Sciatic nerve (tissue), 2 donors: ENCODE results near the gene COL12A1. TPM values are rescaled to one million over a fixed set of nuclear protein-coding genes. Genes with fewer than 3 reads are reported as not detected.
"Not testable (repeated sequence)": the region's sequence is repeated elsewhere in the genome, so short reads cannot be mapped to it uniquely, and the experiment has no call there.

Experiments
- ATAC-seq: fragments of 200-7000 bp; cut with Tn5 transposase; one replicate; pipeline ENCODE4 v1.9.1; 2020; ENCODE audit warnings: mild to moderate bottlenecking, moderate library complexity
- DNase-seq: peaks from one replicate; pipeline ENCODE4 v3.0.0-alpha.2; 2020; ENCODE audit warnings: low spot score
- intact Hi-C: fragments of 100-400 bp; cut with DNase I; formaldehyde crosslinking; loops from one replicate; pipeline ENCODE4 v1.14.2; 2022
- total RNA-seq: library from RNA; stranded (reverse); fragmentation: NEBNext Ultra II Directional; extraction: Animal tissue kit (Norgen Biotek cat#: 25700); gene quantifications from one replicate; pipeline ENCODE4 v1.2.1, GENCODE V29; 2021
- donor health status: DM: no; HTN: no; CAD: no.
- donor health status: DM: no; HTN: no; CAD: no.

COL12A1 gene
- total RNA-seq, 1 donor from 2014 or later = 275 TPM

DNA sequence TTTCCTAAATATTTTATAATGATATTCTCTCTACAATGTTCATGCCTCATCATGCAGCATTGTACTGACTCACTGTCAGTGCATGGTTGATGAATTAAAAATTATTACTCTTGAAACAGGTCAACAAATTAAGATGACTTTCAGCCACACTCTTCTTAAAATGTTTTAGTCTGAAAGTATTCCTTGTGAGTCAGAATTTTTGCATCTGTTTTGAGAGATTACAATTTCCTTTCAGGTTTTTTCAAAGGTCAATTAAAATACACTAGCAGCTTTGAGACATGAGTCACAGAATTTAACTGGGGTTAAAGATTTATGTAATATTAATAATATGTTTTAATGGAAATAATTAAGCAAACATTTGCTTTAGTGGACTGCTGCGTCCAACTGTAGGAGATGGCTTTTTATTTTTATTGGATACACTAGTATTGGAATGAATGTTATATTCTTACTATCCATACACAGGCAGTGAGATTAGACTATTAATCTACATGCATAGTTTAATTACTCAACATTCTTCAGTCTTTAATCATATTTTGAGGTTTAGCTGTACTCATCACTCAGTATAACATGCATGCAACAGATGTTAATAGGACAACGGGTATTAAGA lies 9.7 kb downstream of the COL12A1 start:
- ATAC-seq = no peak
- no peak for DNase-seq
- intact Hi-C loops = no loop called here

DNA sequence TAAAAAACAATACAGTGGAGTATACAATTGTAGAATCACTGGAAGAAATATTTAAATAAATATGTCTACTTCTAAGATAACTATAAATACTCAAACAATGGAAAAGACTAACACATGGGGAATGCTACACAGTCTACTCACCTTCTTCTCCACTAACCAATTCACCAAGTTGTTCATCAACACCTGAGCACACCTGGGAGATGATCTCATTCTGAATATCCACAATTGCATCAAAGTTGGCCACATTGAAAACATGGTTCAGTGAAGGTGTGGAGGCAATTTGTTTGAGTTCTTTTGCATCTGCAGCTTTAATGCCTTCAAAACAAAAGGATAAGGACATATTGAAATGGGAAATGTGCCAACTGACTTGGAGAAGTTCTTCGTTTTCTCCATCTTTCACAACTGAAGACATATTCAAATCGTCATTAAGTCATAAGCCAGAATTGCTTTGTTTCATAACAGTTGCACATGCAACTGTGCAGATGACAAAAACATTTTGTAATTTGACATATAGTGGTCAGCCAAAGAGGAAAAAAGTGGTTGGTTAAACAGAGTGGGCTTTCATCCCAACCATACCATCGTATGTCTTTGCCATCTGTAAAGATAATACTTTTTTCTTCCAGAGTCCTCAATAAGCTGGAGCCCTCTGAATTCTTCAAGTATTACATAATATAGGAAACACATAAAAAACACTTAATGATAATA lies 17.5 kb downstream of the COL12A1 start:
- DNase-seq (no peak), ATAC-seq (no peak)
- intact Hi-C loops = no loop called here

DNA sequence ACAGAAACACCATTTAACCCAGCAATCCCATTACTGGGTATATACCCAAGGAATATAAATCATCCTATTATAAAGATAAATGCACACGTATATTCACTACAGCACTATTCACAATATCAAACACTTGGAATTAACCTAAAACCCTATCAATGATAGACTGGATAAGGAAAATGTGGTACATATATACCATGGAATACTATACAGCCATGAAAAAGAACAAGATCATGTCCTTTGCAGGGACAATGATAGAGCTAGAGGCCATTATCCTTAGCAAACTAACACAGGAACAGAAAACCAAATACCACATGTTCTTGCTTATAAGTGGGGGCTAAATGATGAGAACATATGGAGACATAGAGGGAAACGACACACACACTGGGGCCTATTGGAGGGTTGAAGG lies 19.3 kb downstream of the COL12A1 start:
- intact Hi-C loops, DNase-seq, ATAC-seq: not testable (repeated sequence)

DNA sequence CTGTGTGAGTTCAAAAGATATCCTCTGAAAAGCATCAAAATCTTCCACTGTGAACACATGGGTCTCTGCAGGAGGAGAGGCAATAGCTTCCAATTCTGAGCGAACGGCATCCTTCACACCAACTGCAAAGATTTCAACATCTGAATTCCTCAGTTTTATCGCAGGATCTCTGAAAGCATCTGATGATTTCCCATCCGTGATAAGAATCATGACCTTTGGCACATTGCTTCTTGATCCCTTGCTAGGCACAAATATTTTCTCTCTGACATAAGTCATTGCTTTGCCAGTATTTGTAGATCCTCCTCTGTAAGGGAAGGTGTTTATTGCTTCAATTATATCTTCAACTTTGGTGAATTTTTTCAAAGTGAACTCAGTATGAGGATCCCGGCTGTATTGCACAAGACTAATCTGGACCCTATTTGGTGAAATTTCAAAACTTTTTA lies 22.7 kb downstream of the COL12A1 start:
- DNase-seq (no peak), ATAC-seq (peak; percentile 94)
- intact Hi-C loops = no loop called here

DNA sequence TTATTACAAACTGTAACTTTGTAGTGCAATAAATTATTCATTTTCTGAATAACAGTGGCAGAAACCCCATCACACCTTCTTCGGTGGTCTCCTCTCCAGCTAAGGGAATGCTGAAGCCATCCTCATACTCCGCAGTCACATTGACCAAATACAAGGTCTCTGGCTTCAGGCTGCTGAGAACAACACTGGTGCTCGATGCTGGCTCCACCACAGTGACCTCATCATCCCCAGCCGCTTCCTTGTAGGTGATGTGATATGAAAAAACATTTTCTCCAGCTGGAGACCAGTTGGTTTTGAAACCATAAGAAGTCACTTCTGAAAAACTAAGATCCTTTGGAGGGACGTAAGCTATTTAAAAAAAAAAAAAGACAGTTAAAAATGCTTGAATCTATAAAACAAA lies 25.0 kb downstream of the COL12A1 start:
- intact Hi-C loops = no loop called here
- no peak for ATAC-seq
- DNase-seq = no peak

DNA sequence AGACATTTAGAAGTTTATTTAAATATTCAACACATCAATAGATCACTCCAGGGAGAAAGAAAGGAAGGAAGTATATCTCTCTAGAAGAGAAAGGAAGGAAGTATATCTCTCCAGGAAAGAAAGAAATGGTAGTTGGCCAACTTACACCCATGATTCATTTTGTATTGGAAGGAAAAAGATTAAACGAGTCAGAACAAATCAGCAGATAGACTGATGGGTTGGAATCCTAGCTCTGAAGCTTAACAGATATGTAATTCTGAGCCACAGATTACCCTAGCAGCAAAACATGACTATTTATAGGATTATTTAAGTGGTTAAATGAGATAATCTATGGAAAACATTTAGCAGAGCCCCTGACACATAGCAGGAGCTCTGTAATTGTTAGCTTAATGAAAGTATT lies 27.1 kb downstream of the COL12A1 start:
- DNase-seq (no peak), ATAC-seq (no peak)
- intact Hi-C loops = no loop called here

DNA sequence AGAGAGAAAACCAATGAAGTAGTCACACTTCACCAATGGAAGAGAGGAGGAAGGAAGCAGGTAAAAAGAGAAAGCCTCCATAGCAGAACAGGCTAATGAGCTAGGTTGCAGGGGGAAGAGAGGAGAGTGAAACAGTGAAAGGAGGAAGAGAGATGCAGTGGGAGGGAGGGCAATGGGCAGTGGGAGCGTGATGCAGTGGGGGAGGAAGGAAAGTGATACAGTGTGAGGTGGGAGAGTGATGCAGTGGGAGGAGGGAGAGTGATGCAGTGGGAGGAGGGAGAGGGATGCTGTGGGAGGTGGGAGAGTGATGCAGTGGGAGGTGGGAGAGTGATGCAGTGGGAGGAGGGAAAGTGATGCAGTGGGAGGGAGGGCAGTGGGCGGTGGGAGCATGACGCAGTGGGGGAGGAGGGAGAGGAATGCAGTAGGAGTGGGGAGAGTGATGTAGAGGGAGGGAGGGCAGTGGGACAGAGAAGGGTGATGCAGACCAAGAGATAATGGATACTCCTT lies 29.7 kb downstream of the COL12A1 start:
- ATAC-seq = peak; percentile 40
- intact Hi-C loops = no loop called here
- DNase-seq = no peak

DNA sequence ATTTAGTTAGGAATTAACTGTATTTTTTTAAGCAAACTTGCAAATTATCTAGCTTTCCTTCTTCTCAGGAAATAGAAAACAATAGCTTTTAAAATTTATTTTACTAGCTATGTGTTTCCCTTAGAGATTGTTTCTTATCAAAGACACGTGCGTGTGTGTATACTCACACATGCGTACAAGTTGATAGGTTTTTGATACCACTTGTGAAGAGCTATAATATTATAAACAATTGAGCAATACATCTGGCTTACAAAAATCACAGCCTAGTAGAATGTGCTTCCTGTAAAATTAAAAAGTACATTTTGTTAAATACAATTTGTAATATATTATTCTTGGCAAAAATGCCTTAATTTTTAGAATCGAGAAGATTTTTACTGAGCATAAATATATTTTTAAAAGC lies 33.9 kb downstream of the COL12A1 start:
- ATAC-seq (no peak), DNase-seq (no peak)
- intact Hi-C loops = no loop called here

DNA sequence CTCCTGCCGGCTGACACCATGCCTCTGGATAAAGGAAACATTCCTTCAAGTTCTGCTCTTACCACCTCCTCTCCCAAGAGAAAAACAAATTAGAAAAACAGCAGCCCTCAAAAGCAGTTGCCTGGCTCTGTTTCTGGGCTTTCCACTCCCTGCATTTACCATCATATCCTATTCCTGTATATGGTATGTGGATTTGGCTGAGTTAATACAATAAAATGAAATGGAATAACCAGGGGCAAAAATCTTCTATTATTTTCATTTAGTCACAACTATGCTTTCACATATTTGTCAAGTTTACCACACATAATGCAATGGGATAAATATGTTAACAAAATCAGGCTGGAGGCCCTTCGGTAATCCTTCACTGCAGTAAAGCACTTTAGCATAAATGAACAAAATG lies 34.3 kb downstream of the COL12A1 start:
- intact Hi-C loops = no loop called here
- DNase-seq (no peak), ATAC-seq (no peak)

DNA sequence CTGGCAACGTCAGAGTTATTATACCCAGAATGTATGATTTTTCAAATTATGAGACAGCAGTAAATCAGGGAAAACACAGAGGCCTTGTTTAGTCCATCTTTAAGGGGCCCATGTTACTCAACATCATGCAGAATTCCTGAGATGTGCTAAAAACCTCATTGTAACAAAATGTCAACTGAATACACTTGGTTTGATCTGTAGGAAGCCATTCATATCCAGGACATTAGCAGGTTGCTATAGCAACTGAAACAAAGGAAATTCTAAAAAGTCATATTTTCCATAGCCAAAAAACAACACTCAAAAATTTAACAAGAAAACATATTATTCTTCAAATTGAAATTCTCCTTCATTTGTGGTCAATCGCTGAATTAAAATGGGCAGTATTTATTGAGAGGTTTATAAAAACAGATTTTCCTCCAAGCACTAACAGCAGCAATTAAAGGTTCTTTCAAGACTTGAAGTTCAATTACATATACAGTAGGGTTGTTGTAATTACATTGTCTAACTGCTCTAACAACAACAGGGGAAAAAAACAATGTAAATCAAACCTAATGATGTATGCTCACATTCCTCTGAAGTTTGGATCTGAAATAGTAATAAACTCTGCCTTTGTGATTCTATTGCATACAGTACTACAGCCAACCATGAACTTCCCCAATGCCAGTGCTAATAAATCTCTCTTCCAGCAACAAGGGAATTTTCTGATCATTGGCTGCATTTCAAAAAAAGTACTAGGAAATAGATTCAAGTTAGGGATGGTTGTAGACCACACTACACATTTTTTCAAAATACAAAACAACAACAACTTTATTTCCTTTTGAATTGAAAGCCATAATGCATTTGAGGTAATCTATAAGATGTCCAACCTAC lies 34.9 kb downstream of the COL12A1 start:
- intact Hi-C loops = no loop called here
- DNase-seq (no peak), ATAC-seq (no peak)

DNA sequence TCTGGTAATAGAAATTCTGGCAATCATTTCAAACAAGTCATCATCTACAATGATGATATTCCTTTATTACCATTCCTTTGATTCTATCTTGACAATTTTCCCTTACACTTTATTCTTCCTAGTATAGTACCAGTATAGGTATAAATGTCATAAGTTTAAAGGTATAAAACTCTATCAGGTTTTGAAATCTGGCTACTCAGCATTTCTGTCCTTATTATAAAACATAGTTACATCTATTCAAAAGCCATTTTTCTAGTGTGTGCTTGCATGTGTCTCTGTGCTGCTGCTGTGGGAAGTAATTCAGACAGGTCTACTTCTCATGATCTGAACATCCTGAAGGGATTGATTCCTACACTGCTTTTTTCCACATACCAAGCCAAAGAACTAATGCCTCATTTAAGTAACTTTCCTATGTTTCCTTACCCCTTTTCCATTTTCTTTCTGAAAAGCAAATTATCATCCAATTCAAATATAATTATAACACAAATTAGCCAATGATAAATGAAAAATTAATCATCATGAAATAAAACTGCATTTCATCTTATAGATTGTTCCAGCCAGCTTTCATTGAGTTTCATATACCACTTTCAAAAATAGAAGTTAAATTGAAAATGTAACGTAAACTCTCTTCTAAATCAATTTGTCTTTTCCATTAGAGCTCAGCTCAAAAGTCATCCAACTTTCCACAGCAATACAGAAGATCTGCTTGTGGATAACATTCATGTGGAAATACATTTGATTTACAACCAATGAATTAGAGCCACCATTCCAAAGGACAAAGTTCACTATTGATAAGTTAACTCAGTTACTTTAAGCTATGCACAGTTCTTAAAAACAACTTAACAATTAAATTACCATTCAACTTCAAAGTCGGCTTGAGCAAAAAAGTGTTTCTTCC lies 35.9 kb downstream of the COL12A1 start:
- DNase-seq (no peak), ATAC-seq (no peak)
- intact Hi-C loops = no loop called here

DNA sequence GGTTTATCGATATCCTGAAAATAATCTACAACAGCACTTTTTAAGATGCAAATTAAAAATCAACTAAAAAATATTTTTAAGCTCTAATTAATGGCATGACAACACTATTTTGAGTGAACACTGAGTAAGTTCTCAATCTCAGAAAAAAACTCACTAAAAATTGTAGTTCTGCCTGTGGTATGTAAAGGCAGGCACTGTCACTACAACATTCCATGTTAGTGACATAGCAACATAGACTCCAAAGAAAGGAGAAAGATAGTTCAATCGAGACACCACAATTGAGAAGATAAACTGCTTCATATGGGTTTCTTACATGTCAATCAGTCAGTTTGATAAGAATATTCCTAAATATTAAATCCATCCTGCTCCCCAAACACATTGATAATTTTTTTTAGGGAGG lies 38.0 kb downstream of the COL12A1 start:
- DNase-seq (no peak), ATAC-seq (peak; percentile 33)
- intact Hi-C loops = no loop called here

DNA sequence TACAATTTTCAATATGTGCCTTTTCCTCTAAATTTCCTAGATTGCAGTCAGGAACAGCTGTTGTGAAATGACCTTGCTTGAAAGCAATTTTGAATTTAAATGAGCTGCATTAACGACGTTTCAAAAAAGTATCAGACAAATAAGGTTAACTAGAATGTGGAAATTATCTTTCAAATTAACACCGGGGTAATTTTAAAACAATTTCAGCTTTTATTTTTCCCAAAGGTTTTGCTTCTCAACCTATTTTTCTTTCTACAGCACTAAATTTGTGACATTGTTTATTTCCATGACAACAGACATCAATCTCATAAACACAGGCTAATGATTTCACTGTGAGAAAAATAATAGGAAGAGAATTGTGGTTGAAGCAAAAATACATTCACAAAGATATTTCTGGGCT lies 38.5 kb downstream of the COL12A1 start:
- intact Hi-C loops = no loop called here
- ATAC-seq = no peak

DNA sequence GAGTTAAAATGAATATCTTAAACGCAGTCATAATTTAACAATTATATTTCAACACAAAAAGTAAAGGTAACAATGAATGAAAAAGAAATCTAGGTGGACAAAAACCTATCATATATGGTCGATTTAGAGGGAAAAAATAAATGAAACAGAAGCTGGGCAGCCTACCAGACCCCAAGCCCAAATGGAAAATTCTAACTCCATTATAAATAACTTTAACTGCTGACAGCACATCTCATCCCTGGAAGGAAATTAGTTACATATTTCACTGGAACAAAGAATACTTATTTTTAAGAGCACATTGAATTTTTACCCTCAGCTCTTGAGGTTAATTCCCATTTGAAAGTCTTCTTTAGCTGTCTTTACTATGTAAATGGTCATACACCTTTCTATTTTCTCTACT lies 39.1 kb downstream of the COL12A1 start:
- intact Hi-C loops = no loop called here

More for the DNA sequence above, 38.5 kb downstream of the COL12A1 start:
- no peak for DNase-seq

DNA sequence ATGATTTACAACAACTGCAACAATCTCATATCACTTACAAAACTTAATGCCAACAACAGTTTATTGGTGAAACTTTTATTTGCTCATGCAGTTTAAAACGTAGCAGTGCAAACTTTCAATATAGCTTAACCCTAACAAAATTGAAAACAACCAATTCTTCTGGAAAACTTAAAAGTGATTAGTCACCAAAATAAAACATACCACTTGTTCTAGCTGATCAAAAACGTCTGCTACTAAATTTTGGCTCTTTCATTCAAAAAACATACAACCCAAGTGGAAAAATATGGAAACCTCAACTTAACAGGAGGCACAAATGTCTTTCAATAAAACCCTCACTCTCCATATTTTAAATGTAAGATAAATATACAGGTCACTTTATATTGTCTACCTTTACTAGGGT lies 39.6 kb downstream of the COL12A1 start:
- DNase-seq (no peak), ATAC-seq (no peak)
- intact Hi-C loops = no loop called here

More for the DNA sequence above, 39.1 kb downstream of the COL12A1 start:
- ATAC-seq (no peak), DNase-seq (no peak)

DNA sequence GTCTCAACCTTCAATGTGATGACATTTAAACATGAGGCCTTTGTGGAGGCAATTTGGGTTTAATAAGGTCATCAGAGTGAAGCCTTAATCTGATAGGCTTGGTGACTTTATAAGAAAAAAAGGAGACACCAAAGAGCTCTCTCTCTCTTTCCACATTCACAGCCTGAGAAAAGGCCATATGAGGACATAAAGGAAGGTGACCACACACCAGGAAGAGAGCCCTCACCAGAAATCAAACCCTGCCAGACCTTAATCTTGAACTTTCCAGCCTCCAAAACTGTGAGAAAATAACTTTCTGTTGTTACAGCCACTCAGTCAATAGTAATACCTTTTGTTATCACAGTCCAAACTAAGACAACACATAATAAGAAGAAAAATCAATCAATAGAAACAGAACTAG lies 47.7 kb downstream of the COL12A1 start:
- DNase-seq (no peak), ATAC-seq (no peak)
- intact Hi-C loops = no loop called here

DNA sequence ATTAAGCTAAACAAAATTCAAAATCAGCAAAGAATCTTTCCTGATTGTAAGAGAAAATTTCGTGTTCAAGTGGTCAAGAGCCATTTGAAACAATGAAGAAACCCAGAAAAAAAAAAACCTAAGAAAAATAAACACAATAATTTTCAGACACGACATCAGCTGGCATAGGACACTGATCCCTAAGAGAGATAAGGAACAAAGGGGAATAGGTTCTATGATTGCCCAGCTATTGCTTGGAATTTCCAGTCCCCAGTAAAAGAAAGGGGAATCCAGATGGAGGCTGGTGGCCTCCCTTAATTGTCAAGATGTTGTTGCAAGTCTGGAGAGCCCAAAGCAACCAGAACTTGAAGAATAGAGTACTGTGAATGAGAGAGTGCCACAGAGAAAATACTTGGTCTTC lies 48.5 kb downstream of the COL12A1 start:
- intact Hi-C loops = no loop called here
- DNase-seq (no peak), ATAC-seq (no peak)

DNA sequence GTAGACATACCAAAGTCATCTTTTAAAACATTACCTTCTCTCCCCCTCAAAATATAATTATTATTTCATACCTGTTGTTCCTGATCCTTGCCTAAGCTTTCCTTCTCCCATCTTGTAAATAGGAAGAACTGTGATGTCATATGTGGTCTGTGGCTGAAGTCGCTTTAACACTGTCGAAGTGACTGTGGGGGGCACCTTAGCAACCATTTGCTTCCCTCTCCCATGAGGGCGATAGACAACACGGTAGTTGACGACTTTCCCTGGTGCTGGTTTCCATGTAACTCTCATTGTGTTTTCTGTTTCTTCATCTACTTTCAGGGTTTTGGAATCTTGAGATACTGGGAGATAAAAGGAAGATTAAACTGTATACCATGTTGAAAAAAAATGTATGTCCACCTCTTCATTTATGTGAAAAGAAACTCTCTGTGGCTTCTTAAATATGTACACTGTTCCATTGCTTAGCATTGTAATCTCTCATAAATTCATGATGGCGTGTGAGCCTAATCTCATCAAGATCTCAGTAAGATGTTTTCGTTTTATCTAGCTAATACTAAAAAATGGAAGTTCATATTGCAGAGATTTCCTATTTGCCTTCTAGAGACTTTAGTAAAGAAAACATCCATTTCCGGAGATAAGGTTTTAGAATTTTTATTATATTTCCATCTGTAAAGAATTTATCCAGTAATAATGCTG lies 49.5 kb downstream of the COL12A1 start:
- DNase-seq = no peak
- ATAC-seq = no peak
- intact Hi-C loops = no loop called here
